Activated CD8-positive, alpha-beta memory T cell treated with anti-CD3 and anti-CD28 coated beads, Interleukin-2, amount 50 U/mL, for 4 hours (primary cell): ENCODE measurements around the gene BID.

ENCODE experiments used
- DNase-seq: peaks from one replicate; pipeline ENCODE4 v3.0.0-alpha.2; 2020

Gene BID

DNA sequence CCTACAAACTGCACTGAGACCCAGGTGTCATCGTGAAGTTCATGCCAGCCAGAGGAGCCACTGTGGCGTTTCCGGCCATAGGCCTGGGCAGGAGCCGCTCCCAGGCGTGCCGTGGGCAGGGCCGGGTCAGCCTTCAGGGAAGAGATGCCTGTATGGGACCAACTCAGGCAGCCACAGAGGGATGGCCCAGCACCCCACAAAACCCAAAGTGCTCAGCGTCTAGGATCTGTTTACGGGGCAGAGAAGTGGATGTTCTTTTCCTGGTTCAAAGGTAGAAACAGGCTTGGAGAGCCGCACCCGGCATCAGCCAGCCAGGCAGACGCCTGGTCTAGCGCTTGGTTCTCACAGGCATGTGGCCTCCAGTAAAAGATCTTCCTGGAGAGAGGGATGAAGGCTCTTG lies 8.4 kb upstream of the BID start:
- no peak for DNase-seq

- no peak for DNase-seq
Observed at GRCh38 chr22:17782158-17782557, 7.9 kb upstream of the BID start.

GRCh38 chr22:17781319-17782031 lies 7.2 kb upstream of the BID start:
- peak; percentile 71 for DNase-seq

- DNase-seq = no peak
Observed at GRCh38 chr22:17780741-17781318, 6.6 kb upstream of the BID start.

DNA sequence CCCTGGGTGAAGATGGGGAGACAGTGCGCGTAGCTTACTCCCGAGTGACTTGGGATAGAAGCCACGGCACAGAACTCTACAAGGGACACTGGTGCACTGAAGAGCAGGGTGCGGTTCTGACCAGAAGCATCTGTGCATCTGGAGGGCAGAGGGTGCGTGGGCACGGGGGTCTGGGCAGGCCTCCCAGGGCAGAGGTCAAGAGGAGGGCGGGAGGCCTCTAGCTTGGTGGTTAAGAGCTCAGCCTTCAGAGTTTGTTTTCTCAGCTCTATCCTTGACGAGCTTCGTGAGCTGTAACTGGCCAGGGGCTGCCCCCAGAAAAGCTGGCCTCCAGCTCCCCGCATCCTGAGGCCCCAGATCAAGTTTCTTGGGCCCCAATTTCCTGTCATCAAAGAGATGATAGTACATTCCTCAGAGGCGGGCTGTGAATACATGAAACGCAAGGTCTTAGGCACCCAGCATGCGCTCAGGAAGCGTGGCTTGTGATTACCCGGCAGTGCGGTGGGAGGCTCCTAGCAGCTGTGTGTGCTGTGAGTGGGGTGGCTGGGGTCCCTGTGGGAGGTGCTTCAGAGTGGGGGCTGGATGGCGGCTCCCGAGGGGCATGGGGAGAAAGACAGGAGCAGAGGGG lies 6.0 kb upstream of the BID start:
- DNase-seq = no peak

DNA sequence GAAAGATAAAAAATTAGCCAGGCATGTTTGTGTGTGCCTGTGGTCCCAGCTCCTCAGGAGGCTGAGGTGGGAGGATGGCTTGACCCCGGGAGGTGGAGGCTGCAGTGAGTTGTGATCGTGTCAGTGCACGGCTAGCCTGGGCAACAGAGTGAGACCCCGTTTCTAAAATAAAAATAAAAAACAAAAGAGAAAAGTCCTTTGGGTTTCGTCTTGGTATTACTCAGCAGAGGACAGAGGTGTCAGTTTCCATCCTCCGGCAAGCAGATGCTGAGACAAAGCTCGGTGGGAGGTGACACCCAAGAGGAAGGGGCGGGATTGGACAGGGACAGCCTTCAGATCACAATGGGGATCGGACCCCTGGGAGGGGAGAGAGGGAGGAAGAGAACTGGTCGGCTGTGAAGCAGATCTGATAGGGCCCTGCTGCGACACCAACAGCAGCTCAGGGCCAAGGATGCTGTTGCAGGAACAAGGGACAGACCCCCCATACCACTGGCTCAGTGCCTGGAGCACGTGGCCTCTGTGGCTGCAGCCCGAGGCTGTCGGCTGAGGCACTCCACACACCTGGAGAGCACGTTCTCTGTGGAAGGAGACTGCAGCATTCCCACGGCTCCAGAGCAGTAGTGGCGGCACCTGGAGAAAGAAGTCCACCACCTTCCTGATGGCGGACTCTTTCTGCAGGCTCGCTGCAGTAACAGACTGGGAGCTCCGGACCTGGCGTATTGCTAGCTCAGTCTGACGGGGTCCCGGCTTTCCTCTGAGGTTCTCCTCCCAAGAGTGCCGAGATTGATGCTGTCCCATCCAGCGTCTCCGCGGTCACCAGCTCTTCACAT lies 5.2 kb upstream of the BID start:
- no peak for DNase-seq

- no peak for DNase-seq
Observed at GRCh38 chr22:17778412-17778976, 4.2 kb upstream of the BID start.

GRCh38 chr22:17777717-17778044 lies 3.4 kb upstream of the BID start:
- DNase-seq = no peak

DNA sequence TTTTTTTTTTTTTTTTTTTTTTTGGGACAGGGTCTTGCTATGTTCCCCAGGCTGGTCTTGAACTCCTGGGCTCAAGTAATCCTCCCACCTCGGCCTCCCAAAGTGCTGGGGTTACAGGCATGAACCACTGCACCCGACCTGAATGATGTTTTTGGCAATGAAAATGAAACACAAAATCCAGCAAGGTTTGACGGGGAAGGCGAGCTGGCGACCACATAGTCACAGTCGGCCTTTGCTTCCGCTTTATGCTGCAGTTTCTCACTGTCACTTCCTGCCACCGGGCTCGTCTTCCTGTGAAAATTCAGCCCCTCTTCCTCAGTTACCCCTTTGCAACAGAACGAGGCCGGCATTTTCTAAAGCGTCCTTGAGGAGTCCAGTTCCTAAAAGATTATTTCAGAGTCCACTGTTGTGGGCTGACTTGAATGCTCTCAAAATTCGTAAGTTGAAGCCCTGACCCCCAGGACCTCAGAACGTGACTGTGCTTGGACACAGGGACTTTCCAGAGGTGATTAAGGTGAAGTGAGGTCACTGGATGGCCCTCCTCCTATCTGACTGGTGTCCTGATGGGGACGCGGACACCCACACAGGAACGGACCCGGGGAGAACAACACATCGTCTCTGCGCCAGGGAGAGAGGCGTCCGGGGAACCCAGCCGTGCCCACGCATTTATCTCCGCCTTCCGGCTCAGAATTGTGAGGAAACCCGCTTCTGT lies 2.9 kb upstream of the BID start:
- DNase-seq = peak; percentile 66

DNA sequence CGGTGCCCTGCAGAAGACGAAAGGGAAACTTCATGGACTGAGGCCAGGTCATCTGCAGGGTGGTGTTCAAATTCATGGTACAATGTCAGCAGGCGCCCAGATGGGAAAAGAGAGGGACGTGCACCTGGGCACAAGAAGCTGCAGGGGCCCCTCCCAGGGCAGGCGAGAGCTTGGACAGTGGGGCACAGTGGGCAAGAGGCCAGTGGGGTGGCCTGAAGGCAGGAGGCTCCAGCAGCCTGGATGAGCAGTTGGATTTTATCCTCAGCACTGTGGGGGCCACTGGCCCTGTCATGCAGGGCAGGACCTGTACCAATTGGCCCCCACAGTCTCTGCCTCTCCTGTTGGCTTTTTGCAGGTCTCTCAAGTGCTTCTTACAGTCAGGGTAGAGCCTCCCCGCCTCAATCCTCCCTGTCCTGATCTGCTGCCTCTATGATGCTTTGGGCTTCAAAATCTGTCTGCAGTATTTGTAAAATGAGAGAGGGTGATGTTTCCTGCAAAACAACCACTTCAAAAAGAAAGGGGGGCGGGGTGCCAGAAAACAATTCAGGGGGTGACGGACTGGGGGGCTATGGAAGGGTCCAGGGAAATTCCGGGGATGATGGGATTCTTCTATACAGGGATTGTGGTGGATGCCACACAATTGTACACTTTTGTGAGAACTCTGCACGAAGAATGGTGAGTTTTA lies 1.7 kb upstream of the BID start:
- no peak for DNase-seq

GRCh38 chr22:17774926-17775685 lies 837 bp upstream of the BID start:
- no peak for DNase-seq

DNA sequence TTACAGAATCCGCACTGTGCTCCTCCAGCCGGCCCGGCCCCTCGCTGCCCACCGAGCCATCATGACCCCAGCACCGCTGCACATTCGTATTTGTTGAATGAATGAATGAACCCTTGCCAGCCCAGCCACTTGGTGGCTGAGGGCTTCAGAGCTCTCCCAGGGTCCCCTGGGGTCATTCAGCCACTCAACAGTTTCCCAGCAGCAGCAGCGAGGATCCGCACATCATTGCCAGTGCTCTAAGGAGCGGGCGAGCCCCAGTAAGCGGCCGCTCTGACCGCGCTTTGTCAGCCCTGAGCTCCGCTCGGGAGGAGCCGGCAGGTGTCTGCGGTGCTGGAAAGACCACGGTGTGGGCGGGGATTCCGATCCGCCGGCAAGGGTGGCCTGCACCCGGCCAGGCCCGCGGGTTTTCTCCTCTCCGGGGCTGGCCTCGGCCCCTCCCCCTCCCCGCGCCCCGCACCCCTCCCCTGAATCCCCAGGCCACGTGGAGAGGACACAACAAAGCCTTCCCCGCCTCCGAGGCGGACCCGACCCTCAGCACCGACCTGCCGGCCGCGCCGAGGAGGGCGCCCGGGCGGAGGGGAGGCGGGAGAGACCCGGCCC lies 563 bp downstream of the BID start:
- DNase-seq = peak; percentile 71

GRCh38 chr22:17772958-17773605 lies 1.2 kb downstream of the BID start:
- DNase-seq = no peak

GRCh38 chr22:17772249-17772957 lies 1.9 kb downstream of the BID start:
- DNase-seq = no peak

GRCh38 chr22:17770180-17771077 lies 3.8 kb downstream of the BID start:
- no peak for DNase-seq

GRCh38 chr22:17769716-17770082 lies 4.6 kb downstream of the BID start:
- DNase-seq = no peak

DNA sequence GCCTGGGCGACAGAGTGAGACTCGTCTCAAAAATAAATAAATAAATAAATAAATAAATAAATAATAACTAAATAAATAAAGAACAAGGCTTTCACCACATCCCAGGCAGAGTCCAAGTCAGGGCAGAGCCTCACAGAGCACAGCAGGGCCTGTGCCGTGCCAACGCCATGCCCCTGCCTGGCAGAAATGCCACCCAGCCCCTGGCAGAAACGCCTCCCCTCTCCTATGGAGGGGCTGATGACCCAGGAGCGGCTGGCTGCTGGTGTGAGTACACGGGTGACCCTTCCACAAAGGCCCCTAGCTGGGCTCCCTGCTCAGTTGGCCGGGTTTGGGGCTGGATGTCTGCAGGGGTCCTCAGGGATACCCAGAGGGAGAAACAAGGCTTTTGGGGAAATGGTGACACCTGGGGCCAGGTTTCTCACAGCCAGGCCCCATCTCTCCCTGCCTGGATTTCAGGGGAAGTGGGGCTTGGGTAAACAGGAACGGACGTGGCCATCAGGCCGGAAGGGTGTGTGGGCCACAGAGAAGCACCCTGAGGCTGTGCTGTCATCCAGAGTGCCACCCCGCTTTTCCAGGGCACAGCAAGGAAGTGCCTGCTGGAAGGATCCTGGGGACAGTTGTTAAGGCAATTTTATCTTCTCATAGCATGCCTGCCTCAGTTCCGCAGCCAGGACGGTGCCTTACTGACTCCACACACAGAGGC lies 5.1 kb downstream of the BID start:
- DNase-seq = no peak
